GM23248 (cell line): Measurements from ENCODE around the gene RPN2.

Experiments
- EZH2 ChIP-seq: fragments of 200-600 bp; sonication (generic); IDR thresholded peaks from 2 replicates; pipeline ENCODE4 v1.6.1; 2018; ENCODE audit warnings: antibody characterized with exemption, mild to moderate bottlenecking; ENCODE audit not compliant: insufficient read depth, poor library complexity, severe bottlenecking
- EZH2phosphoT487 ChIP-seq: fragments of 200-600 bp; sonication (generic); IDR thresholded peaks from 2 replicates; pipeline ENCODE4 v1.6.1; 2018; ENCODE audit warnings: antibody characterized with exemption, moderate library complexity, mild to moderate bottlenecking, low read depth; ENCODE audit not compliant: insufficient read depth

GRCh38 chr20:37285664-37286374 is 106.7 kb downstream of the RPN2 start:
- TF ChIP-seq EZH2 (no peak), EZH2phosphoT487 (no peak)
